ENCODE measurements around the gene KLF8.

GRCh38 chrX:56221101-56221500, 11.1 kb upstream of the KLF8 start:
- no peak for TF ChIP-seq POLR2A (IDR thresholded peaks at IDR 0.05)
- TF ChIP-seq, protein P1, sequence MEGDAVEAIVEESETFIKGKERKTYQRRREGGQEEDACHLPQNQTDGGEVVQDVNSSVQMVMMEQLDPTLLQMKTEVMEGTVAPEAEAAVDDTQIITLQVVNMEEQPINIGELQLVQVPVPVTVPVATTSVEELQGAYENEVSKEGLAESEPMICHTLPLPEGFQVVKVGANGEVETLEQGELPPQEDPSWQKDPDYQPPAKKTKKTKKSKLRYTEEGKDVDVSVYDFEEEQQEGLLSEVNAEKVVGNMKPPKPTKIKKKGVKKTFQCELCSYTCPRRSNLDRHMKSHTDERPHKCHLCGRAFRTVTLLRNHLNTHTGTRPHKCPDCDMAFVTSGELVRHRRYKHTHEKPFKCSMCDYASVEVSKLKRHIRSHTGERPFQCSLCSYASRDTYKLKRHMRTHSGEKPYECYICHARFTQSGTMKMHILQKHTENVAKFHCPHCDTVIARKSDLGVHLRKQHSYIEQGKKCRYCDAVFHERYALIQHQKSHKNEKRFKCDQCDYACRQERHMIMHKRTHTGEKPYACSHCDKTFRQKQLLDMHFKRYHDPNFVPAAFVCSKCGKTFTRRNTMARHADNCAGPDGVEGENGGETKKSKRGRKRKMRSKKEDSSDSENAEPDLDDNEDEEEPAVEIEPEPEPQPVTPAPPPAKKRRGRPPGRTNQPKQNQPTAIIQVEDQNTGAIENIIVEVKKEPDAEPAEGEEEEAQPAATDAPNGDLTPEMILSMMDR (IDR thresholded peaks at IDR 0.05): no peak
- no peak for TF ChIP-seq POLR2AphosphoS5 (IDR thresholded peaks at IDR 0.05)
